Measurements from ENCODE around the gene FSTL5.
A peak's percentile ranks its signal among the peaks of the same experiment; 100 is the strongest.
"Not testable (repeated sequence)": the region's sequence is repeated elsewhere in the genome, so short reads cannot be mapped to it uniquely, and the experiment has no call there.

The FSTL5 gene

GRCh38 chr4:162103908-162104307 is 59.9 kb downstream of the FSTL5 start:
- not testable (repeated sequence) for FAIRE-seq

GRCh38 chr4:162102713-162103112 is 61.1 kb downstream of the FSTL5 start:
- DNase-seq (ENCODE audit: low spot score) (no peak), FAIRE-seq (no peak)

More at GRCh38 chr4:162103908-162104307, 59.9 kb downstream of the FSTL5 start:
- not testable (repeated sequence) for DNase-seq (ENCODE audit: low spot score)

- DNase-seq (ENCODE audit: low spot score) (no peak), FAIRE-seq (no peak)
These were observed 62.5 kb downstream of the FSTL5 start for GRCh38 chr4:162101337-162101736.

GRCh38 chr4:162075726-162076125 is 88.1 kb downstream of the FSTL5 start:
- no peak for DNase-seq (ENCODE audit: low spot score)
- no peak for FAIRE-seq

GRCh38 chr4:162061214-162061613 is 102.6 kb downstream of the FSTL5 start:
- DNase-seq (ENCODE audit: low spot score) (peak; percentile 22), FAIRE-seq (no peak)

GRCh38 chr4:162059656-162060055 is 104.1 kb downstream of the FSTL5 start:
- FAIRE-seq = no peak
- no peak for DNase-seq (ENCODE audit: low spot score)

- no peak for FAIRE-seq
These were observed 106.8 kb downstream of the FSTL5 start for GRCh38 chr4:162056990-162057389.

GRCh38 chr4:162046135-162046534 is 117.7 kb downstream of the FSTL5 start:
- no peak for FAIRE-seq
- no peak for DNase-seq (ENCODE audit: low spot score)

More at GRCh38 chr4:162056990-162057389, 106.8 kb downstream of the FSTL5 start:
- no peak for DNase-seq (ENCODE audit: low spot score)

DNA sequence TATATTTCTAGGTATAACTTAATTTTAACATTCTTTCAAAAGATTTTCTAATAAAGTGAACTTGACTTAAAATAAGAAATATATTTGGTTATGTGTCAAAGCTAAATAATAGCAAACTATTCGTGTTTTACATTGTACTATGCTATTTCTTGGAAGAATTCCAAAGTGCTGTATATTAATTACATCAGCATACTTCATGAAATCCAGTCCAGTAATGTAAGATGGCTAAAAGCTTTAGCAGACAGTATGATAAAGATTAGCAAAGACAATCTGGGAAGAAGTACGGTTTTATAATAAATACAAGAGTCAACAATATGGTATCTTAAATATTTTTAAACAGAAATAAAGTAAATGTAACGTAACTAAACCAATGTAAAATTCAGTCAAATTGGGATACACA is 125.7 kb downstream of the FSTL5 start:
- no peak for FAIRE-seq
- DNase-seq (ENCODE audit: low spot score) = no peak

DNA sequence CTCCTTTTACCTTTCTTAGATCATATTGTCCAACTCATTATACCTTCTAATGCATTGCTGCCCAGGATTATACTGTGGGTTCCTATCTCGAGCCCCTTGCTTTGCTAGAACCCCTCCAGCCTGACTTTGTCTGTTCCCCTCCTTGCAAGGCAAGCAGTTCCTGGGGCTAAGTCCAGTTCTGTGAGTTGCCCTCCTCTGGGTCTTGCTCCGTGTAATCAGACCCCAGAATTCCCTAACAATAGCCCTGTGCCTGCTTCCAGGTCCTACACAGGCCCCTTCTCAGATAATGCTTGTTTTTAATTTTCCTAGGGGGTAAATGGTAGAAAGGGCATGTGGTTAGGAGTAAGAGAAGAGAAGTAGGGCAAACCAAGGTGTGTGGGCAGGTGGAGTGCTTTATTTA is 145.9 kb downstream of the FSTL5 start:
- no peak for FAIRE-seq

GRCh38 chr4:162016991-162017390 is 146.8 kb downstream of the FSTL5 start:
- FAIRE-seq = no peak
- DNase-seq (ENCODE audit: low spot score) = no peak

More for the DNA sequence above, 145.9 kb downstream of the FSTL5 start:
- DNase-seq (ENCODE audit: low spot score) = no peak

- FAIRE-seq (no peak), DNase-seq (ENCODE audit: low spot score) (no peak)
These were observed 147.6 kb downstream of the FSTL5 start for GRCh38 chr4:162016219-162016618.

GRCh38 chr4:162015090-162015489 is 148.7 kb downstream of the FSTL5 start:
- no peak for DNase-seq (ENCODE audit: low spot score)
- FAIRE-seq = no peak

GRCh38 chr4:162011089-162011488 is 152.7 kb downstream of the FSTL5 start:
- FAIRE-seq = no peak
- no peak for DNase-seq (ENCODE audit: low spot score)

- no peak for DNase-seq (ENCODE audit: low spot score)
- no peak for FAIRE-seq
These were observed 153.4 kb downstream of the FSTL5 start for GRCh38 chr4:162010362-162010761.

GRCh38 chr4:161992317-161992716 is 171.5 kb downstream of the FSTL5 start:
- FAIRE-seq (no peak), DNase-seq (ENCODE audit: low spot score) (no peak)

DNA sequence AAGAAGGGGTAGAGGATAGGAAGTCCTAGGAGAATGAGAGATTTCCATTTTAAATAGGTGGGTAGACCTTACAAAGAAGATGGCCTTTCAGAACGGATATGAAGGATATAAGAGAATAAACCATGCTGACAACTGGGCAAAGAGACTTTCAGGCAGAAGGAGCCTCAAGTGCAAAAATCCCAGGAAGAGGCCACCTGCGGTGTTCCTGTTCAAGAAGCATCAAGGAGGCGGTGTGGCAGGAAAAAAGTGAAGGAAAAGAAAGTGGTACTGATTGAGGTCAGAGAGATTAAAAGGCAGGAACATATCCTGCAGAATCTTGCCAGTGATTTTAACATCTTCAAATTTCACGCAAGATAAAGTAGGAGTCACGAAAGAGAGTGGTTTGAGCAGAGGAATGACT is 172.0 kb downstream of the FSTL5 start:
- FAIRE-seq (no peak), DNase-seq (ENCODE audit: low spot score) (no peak)

DNA sequence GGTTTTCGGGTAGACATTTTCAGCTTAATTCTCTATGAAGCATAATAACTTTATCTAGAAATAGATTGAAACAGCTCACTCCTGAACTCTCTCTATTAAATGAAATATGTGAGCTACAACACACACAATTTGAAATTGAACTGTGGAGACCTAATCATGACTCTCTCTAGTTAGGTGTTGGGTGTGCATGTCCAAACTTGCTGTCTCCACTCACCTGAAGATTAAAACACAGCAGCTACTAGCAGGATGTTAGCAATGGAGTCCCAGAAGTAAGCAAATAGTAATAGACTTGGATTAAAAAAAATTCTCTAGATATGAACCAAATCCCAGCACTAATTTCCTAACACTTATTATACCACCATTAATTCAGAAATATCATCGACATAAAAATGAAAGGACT is 173.1 kb downstream of the FSTL5 start:
- DNase-seq (ENCODE audit: low spot score) = no peak
- FAIRE-seq = no peak

DNA sequence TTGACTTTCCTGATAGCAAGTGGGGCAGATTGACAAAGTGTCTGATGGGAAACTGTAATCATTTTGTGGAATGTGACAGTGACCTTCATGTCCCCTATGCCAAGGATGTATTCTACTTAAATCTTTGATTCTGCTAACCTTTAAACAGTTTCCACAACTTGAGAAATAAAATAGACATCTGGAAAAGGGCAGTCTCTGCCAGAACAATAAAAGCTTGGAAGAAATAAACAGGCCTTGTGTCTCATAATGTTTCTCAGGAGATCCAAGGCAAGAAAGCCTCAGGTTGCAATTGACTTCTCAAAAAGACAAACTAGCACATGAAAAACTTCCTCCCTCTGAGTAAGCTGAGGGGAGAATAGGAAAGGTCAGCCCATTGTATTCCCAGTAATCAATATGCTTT is 174.9 kb downstream of the FSTL5 start:
- DNase-seq (ENCODE audit: low spot score) (no peak), FAIRE-seq (no peak)

DNA sequence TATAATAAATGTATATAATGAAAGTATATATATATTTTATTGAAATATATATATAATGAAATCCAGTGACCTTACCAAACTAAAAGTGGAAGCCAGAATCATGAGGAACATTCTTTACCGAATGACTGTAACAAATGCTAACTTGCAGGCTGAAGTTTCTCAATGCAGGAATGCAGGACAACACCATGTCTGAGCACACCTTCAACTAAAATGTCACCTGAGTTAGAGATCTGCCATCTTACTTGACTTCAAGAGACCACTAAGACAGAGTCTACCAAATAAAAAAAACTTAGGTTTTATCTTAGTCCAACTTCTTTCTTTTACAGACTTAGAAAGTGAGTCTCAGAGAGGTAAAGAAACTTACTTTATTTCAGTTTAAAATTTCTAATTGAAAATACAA is 176.2 kb downstream of the FSTL5 start:
- FAIRE-seq = no peak
- no peak for DNase-seq (ENCODE audit: low spot score)

GRCh38 chr4:161952382-161952781 is 211.4 kb downstream of the FSTL5 start:
- DNase-seq (ENCODE audit: low spot score) = no peak
- FAIRE-seq = no peak

DNA sequence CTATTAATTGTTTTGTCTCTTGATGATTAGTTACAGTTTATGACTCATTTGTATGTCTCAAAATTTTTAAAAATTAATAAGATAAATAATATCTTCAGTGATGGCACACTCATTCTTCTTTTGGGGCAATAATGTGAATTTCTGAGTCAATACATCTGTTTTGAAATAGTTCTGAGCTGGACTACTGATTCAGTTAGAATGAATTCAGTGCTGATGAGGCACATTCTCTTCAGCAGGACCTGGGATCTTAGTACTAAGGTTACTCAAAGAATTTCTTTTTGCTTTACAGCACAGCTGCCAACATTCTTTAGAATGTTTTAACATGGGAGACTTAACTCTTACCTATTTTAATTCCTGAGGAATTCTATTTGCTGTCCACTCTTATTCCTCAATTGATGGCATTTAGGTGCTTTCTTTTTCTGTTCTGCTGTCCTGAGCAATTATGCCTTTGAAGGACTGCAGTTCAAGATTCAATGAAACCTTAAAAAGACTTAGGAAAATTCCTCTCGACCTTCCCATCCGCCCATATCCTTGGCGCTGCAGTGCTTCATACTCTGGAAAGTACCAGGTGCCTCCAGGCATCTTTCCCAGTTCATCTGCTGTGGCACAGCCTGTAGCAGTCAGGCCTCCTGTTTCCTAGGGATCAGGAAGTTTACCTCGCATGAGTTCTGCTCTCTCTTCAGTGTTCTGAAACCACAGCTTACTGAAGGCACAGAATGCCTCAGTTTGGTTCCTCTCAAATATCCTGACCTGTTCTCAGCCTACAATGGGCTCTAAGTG is 213.7 kb downstream of the FSTL5 start:
- FAIRE-seq = no peak
- no peak for DNase-seq (ENCODE audit: low spot score)

GRCh38 chr4:161948026-161948770 is 215.6 kb downstream of the FSTL5 start:
- FAIRE-seq = no peak
- DNase-seq (ENCODE audit: low spot score) = no peak
